ENCODE data around the gene REXO1. TPM values are rescaled to one million over a fixed set of nuclear protein-coding genes. Genes with fewer than 3 reads are reported as not detected.
A peak's percentile ranks its signal among the peaks of the same experiment; 100 is the strongest.

Gene REXO1
- total RNA-seq, 1 experiment from 2014 or later = 56.8 TPM

DNA sequence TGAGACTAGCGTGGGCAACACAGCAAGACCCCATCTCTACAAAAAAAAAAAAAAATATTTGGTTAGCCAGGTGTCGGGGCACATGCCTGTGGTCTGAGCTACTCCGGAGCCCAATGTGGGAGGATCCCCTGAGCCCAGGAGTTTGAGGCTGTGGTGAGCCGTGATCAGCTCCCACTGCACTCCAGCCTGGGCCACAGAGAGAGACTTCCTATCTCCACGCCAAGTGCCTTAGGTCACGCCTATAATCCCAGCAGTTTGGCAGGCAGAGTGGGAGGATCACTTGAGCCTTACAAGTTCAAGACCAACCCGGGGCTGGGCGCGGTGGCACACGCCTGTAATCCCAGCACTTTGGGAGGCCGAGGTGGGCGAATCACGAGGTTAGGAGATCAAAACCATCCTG lies 48.2 kb upstream of the REXO1 start:
- H3K23ac ChIP-seq (ENCODE audit: insufficient read length, low read depth, low read length) = no peak overlapping the region
- no peaks in the 10 kb centered on the region for H3K23me2 ChIP-seq (ENCODE audit: insufficient read length, low read depth, low read length, poor library complexity, severe bottlenecking)
- H4K5ac ChIP-seq (ENCODE audit: insufficient read length, low read depth, low read length) = no peak overlapping the region
- no peak overlapping the region for H3T11ph ChIP-seq (ENCODE audit: low read length)
- no peaks in the 10 kb centered on the region for H4K20me1 ChIP-seq (ENCODE audit: control insufficient read depth, insufficient read depth, insufficient read length)
- H3K4me2 ChIP-seq (ENCODE audit: insufficient read depth, insufficient read length, low read length) = no peak overlapping the region
- DNase-seq = no peak
- H3K14ac ChIP-seq (ENCODE audit: insufficient read depth, low read length) = no peak overlapping the region
- H4K8ac ChIP-seq (replicated peaks; ENCODE audit: insufficient read length, low read depth, low read length) = no peak overlapping the region
- no peak overlapping the region for H3K4ac ChIP-seq (ENCODE audit: low read depth, low read length)
- H3K79me1 ChIP-seq (ENCODE audit: insufficient read depth, low read depth, low read length, poor library complexity, severe bottlenecking) = no peaks in the 10 kb centered on the region
- no peak overlapping the region for H3K9ac ChIP-seq (ENCODE audit: extremely low read depth, insufficient read length, low read length)
- H3K4me1 ChIP-seq (ENCODE audit: insufficient read depth, low read length) = no peaks in the 10 kb centered on the region
- WGBS (ENCODE audit: extremely low coverage, insufficient read length, low lambda C conversion rate) = no CpG with 5 or more reads among the region's 13 CpGs
- H2BK15ac ChIP-seq (ENCODE audit: low read depth, low read length) = peak overlapping the region; percentile 24; the same call in 1 of the 2 replicates
- H3K27me3 ChIP-seq (ENCODE audit: insufficient read depth, low read length) = no peaks in the 10 kb centered on the region
- no peak overlapping the region for H2AFZ ChIP-seq (ENCODE audit: low read length)
- Mint-ChIP-seq H3K4me1 (peaks cover 8 to 9% of the 10 kb centered on the region in 2 experiments), H3K27ac (no peak overlapping the region), H3K27me3 (ENCODE audit: low read depth) (peaks cover 14% of the 10 kb centered on the region), H3K36me3 (ENCODE audit: insufficient read depth in 1 of 3, low read depth in 3 of 3) (no peaks in the 10 kb centered on the region; a peak in 1 of 7 replicates), H3K9me3 (no peaks in the 10 kb centered on the region; a peak in 2 of 5 replicates), H3K4me3 (no peak overlapping the region)
- no peak overlapping the region for H3K27ac ChIP-seq (ENCODE audit: insufficient read length, low read depth, low read length)
- TF ChIP-seq, protein P1, sequence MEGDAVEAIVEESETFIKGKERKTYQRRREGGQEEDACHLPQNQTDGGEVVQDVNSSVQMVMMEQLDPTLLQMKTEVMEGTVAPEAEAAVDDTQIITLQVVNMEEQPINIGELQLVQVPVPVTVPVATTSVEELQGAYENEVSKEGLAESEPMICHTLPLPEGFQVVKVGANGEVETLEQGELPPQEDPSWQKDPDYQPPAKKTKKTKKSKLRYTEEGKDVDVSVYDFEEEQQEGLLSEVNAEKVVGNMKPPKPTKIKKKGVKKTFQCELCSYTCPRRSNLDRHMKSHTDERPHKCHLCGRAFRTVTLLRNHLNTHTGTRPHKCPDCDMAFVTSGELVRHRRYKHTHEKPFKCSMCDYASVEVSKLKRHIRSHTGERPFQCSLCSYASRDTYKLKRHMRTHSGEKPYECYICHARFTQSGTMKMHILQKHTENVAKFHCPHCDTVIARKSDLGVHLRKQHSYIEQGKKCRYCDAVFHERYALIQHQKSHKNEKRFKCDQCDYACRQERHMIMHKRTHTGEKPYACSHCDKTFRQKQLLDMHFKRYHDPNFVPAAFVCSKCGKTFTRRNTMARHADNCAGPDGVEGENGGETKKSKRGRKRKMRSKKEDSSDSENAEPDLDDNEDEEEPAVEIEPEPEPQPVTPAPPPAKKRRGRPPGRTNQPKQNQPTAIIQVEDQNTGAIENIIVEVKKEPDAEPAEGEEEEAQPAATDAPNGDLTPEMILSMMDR (conservative IDR thresholded peaks at IDR 0.05) = no peak
- no peak overlapping the region for H2BK12ac ChIP-seq (ENCODE audit: insufficient read length, low read depth, low read length)
- H3K9me3 ChIP-seq (ENCODE audit: control insufficient read depth, low read depth, low read length) = no peaks in the 10 kb centered on the region
- H3K79me2 ChIP-seq (ENCODE audit: insufficient read depth, low read length) = no peaks in the 10 kb centered on the region
- peak overlapping the region; percentile 28 for H2BK120ac ChIP-seq (ENCODE audit: low read depth, low read length, poor library complexity, severe bottlenecking)
- no peak overlapping the region for H3K56ac ChIP-seq (ENCODE audit: insufficient read length, low read depth, low read length)
- H2BK20ac ChIP-seq (ENCODE audit: low read depth, low read length, poor library complexity, severe bottlenecking) = no peak overlapping the region
- H4K91ac ChIP-seq (ENCODE audit: insufficient read length, low read depth, low read length) = no peak overlapping the region
- no peak overlapping the region for H2BK5ac ChIP-seq (ENCODE audit: insufficient read length, low read length)
- H2AK5ac ChIP-seq (ENCODE audit: insufficient read length, low read length) = no peak overlapping the region
- no peak overlapping the region for H3K18ac ChIP-seq (ENCODE audit: insufficient read length, low read depth, low read length)
